Colonic mucosa (tissue), 4 donors: Measurements from ENCODE around the gene NRDE2. TPM values are rescaled to one million over a fixed set of nuclear protein-coding genes. Genes with fewer than 3 reads are reported as not detected.

ENCODE experiments used
- DNase-seq: peaks from one replicate; pipeline ENCODE4 v3.0.0-alpha.2; 2020
- H3K27ac ChIP-seq: fragments of 200-600 bp; one replicate; pipeline ENCODE4 v1.8.0; 2021
- H3K27me3 ChIP-seq: fragments of 200-600 bp; one replicate; pipeline ENCODE4 v1.8.0; 2021
- H3K36me3 ChIP-seq: fragments of 200-600 bp; one replicate; pipeline ENCODE4 v1.8.0; 2021
- H3K4me1 ChIP-seq: fragments of 200-600 bp; one replicate; pipeline ENCODE4 v1.8.0; 2021; ENCODE audit warnings: mild to moderate bottlenecking
- H3K4me3 ChIP-seq: fragments of 200-600 bp; one replicate; pipeline ENCODE4 v1.8.0; 2021
- H3K9ac ChIP-seq, 2 donors: one replicate each; pipeline ENCODE4 v1.7.0; 2013; ENCODE audit warnings: control low read depth in 2 of 2, low read depth in 2 of 2, low read length in 2 of 2
- H3K9me3 ChIP-seq: fragments of 200-600 bp; one replicate; pipeline ENCODE4 v1.8.0; 2021
- CTCF ChIP-seq: fragments of 200-600 bp; IDR thresholded peaks from one replicate; pipeline ENCODE4 v1.8.0; 2022; ENCODE audit warnings: antibody characterized with exemption, mild to moderate bottlenecking
- intact Hi-C: fragments of 100-400 bp; cut with DNase I; formaldehyde crosslinking; loops from one replicate; pipeline ENCODE4 v1.14.1; 2022
- total RNA-seq, 2 donors: library from RNA; stranded (reverse); fragmentation: NEBNext Ultra II Directional in 1 of 2; extraction: Animal tissue kit (Norgen Biotek cat#: 25700) in 1 of 2; gene quantifications; one replicate each; pipeline ENCODE4 v1.2.1, GENCODE V29; 2021
- donor health status: healthy.
- donor health status: DM: no; HTN: no; CAD: no.
- donor health status: DM: no; HTN: no; CAD: no.

The NRDE2 gene
- total RNA-seq, 2 donors from 2014 or later = 14.7 to 22.1 TPM

- no peak overlapping the region for H3K9ac ChIP-seq
- H3K4me1 ChIP-seq = no peaks in the 10 kb centered on the region
- TF ChIP-seq CTCF = no peak
- DNase-seq = no peak
- no peak overlapping the region for H3K27ac ChIP-seq
- no peaks in the 10 kb centered on the region for H3K27me3 ChIP-seq
- H3K4me3 ChIP-seq = no peak overlapping the region
- intact Hi-C loops = no loop called here
- H3K9me3 ChIP-seq = no peaks in the 10 kb centered on the region
- H3K36me3 ChIP-seq = peaks cover 5% of the 10 kb centered on the region
These were observed 11.9 kb downstream of the NRDE2 start for GRCh38 chr14:90319634-90320541.

- intact Hi-C loops = no loop called here
- no peak overlapping the region for H3K9ac ChIP-seq
- no peaks in the 10 kb centered on the region for H3K4me1 ChIP-seq
- H3K36me3 ChIP-seq = peaks cover 5% of the 10 kb centered on the region
- no peak overlapping the region for H3K27ac ChIP-seq
- TF ChIP-seq CTCF = no peak
- no peaks in the 10 kb centered on the region for H3K9me3 ChIP-seq
- no peak for DNase-seq
- no peak overlapping the region for H3K4me3 ChIP-seq
- no peaks in the 10 kb centered on the region for H3K27me3 ChIP-seq
These were observed 12.6 kb downstream of the NRDE2 start for GRCh38 chr14:90319173-90319572.

- H3K9ac ChIP-seq = no peak overlapping the region
- H3K27ac ChIP-seq = no peak overlapping the region
- no peaks in the 10 kb centered on the region for H3K27me3 ChIP-seq
- DNase-seq = no peak
- no peak for TF ChIP-seq CTCF
- no peaks in the 10 kb centered on the region for H3K4me1 ChIP-seq
- intact Hi-C loops = no loop called here
- peaks cover 5% of the 10 kb centered on the region for H3K36me3 ChIP-seq
- H3K9me3 ChIP-seq = no peaks in the 10 kb centered on the region
- H3K4me3 ChIP-seq = no peak overlapping the region
These were observed 13.7 kb downstream of the NRDE2 start for GRCh38 chr14:90318016-90318415.

GRCh38 chr14:90317286-90317685 is 14.5 kb downstream of the NRDE2 start:
- Histone ChIP-seq H3K27ac (no peak overlapping the region), H3K36me3 (peaks cover 5% of the 10 kb centered on the region), H3K9me3 (no peaks in the 10 kb centered on the region), H3K4me3 (no peak overlapping the region), H3K27me3 (no peaks in the 10 kb centered on the region), H3K4me1 (no peaks in the 10 kb centered on the region), H3K9ac (no peak overlapping the region)
- TF ChIP-seq CTCF = no peak
- intact Hi-C loops = no loop called here
- no peak for DNase-seq

GRCh38 chr14:90308561-90308960 is 23.2 kb downstream of the NRDE2 start:
- Histone ChIP-seq H3K9me3 (no peaks in the 10 kb centered on the region), H3K4me1 (no peaks in the 10 kb centered on the region), H3K36me3 (no peaks in the 10 kb centered on the region), H3K27ac (no peak overlapping the region), H3K27me3 (no peaks in the 10 kb centered on the region), H3K9ac (no peak overlapping the region), H3K4me3 (no peak overlapping the region)
- no peak for TF ChIP-seq CTCF
- DNase-seq = no peak
- intact Hi-C loops = no loop called here
